Measurements from ENCODE around the gene ABCB10. TPM values are rescaled to one million over a fixed set of nuclear protein-coding genes. Genes with fewer than 3 reads are reported as not detected.

ABCB10 gene
- total RNA-seq, 1 donor from 2014 or later = 18.3 TPM

GRCh38 chr1:229537894-229538293, 20.6 kb downstream of the ABCB10 start:
- H3K4me3 Mint-ChIP-seq (ENCODE audit: unreplicated experiment) = peak overlapping the region; percentile 3
- TF ChIP-seq, protein P1, sequence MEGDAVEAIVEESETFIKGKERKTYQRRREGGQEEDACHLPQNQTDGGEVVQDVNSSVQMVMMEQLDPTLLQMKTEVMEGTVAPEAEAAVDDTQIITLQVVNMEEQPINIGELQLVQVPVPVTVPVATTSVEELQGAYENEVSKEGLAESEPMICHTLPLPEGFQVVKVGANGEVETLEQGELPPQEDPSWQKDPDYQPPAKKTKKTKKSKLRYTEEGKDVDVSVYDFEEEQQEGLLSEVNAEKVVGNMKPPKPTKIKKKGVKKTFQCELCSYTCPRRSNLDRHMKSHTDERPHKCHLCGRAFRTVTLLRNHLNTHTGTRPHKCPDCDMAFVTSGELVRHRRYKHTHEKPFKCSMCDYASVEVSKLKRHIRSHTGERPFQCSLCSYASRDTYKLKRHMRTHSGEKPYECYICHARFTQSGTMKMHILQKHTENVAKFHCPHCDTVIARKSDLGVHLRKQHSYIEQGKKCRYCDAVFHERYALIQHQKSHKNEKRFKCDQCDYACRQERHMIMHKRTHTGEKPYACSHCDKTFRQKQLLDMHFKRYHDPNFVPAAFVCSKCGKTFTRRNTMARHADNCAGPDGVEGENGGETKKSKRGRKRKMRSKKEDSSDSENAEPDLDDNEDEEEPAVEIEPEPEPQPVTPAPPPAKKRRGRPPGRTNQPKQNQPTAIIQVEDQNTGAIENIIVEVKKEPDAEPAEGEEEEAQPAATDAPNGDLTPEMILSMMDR (IDR thresholded peaks at IDR 0.05; ENCODE audit: unreplicated experiment) = no peak
- H3K27ac Mint-ChIP-seq (ENCODE audit: unreplicated experiment) = no peak overlapping the region
- peaks cover 2% of the 10 kb centered on the region for H3K4me1 Mint-ChIP-seq (ENCODE audit: unreplicated experiment)
- peaks cover 26% of the 10 kb centered on the region for H3K36me3 Mint-ChIP-seq (ENCODE audit: low read depth, unreplicated experiment)
- no peak for DNase-seq (ENCODE audit: low spot score)
- no peaks in the 10 kb centered on the region for H3K27me3 Mint-ChIP-seq (ENCODE audit: unreplicated experiment)
- H3K9me3 Mint-ChIP-seq (ENCODE audit: unreplicated experiment) = no peaks in the 10 kb centered on the region

GRCh38 chr1:229536982-229537381, 21.5 kb downstream of the ABCB10 start:
- Mint-ChIP-seq H3K4me3 (ENCODE audit: unreplicated experiment) (no peak overlapping the region), H3K27ac (ENCODE audit: unreplicated experiment) (no peak overlapping the region), H3K9me3 (ENCODE audit: unreplicated experiment) (no peaks in the 10 kb centered on the region), H3K27me3 (ENCODE audit: unreplicated experiment) (no peaks in the 10 kb centered on the region), H3K36me3 (ENCODE audit: low read depth, unreplicated experiment) (peaks cover 20% of the 10 kb centered on the region), H3K4me1 (ENCODE audit: unreplicated experiment) (peaks cover 2% of the 10 kb centered on the region)
- no peak for DNase-seq (ENCODE audit: low spot score)
- TF ChIP-seq, protein P1 (IDR thresholded peaks at IDR 0.05; ENCODE audit: unreplicated experiment) = no peak

DNA sequence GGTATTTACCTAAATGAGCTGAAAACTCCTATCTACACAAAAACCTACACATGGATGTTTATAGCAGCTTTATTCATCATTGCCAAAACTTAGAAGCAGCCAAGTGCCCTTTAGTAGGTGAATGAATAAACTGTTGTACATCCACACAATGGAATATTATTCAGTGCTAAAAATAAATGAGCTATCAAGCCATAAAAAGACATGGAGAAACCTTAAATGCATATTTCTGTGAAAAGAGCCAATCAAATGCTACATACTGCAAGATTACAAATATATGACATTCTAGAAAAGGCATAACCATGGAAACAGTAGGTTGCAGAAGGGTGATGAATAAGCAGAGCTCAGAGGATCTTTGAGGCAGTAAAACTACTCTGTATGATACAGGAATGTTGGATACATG, 23.3 kb downstream of the ABCB10 start:
- no peaks in the 10 kb centered on the region for H3K9me3 Mint-ChIP-seq (ENCODE audit: unreplicated experiment)
- H3K27me3 Mint-ChIP-seq (ENCODE audit: unreplicated experiment) = no peaks in the 10 kb centered on the region
- TF ChIP-seq, protein P1 (IDR thresholded peaks at IDR 0.05; ENCODE audit: unreplicated experiment) = no peak
- H3K4me3 Mint-ChIP-seq (ENCODE audit: unreplicated experiment) = no peak overlapping the region
- peaks cover 2% of the 10 kb centered on the region for H3K4me1 Mint-ChIP-seq (ENCODE audit: unreplicated experiment)
- DNase-seq (ENCODE audit: low spot score) = no peak
- H3K27ac Mint-ChIP-seq (ENCODE audit: unreplicated experiment) = no peak overlapping the region
- peaks cover 20% of the 10 kb centered on the region for H3K36me3 Mint-ChIP-seq (ENCODE audit: low read depth, unreplicated experiment)

DNA sequence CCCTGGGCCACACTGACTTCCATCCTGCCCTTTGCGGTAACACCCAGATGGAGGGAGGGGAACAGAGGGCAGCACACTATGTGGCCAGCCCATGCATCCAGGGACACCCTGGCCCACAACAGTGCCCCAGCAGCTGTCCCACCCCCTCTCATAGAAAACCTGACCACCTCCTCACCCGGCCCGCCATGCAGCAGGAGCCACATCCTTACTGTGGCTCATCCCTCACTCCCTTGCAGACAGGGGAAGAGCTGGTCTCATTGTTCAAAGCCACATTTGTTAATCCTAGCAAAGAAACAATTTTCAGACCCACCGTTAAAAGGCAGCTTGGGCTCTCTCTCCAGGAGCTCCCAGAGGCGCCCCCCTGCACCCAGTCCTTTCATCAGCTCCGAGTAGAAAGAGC, 27.2 kb downstream of the ABCB10 start:
- DNase-seq (ENCODE audit: low spot score) = no peak
- Mint-ChIP-seq H3K4me1 (ENCODE audit: unreplicated experiment) (no peaks in the 10 kb centered on the region), H3K27me3 (ENCODE audit: unreplicated experiment) (no peaks in the 10 kb centered on the region), H3K4me3 (ENCODE audit: unreplicated experiment) (no peak overlapping the region), H3K36me3 (ENCODE audit: low read depth, unreplicated experiment) (peaks cover 23% of the 10 kb centered on the region), H3K27ac (ENCODE audit: unreplicated experiment) (no peak overlapping the region), H3K9me3 (ENCODE audit: unreplicated experiment) (no peaks in the 10 kb centered on the region)
- TF ChIP-seq, protein P1 (IDR thresholded peaks at IDR 0.05; ENCODE audit: unreplicated experiment) = no peak

GRCh38 chr1:229529639-229530038, 28.9 kb downstream of the ABCB10 start:
- TF ChIP-seq, protein P1 (IDR thresholded peaks at IDR 0.05; ENCODE audit: unreplicated experiment) = no peak
- DNase-seq (ENCODE audit: low spot score) = no peak
- no peak overlapping the region for H3K4me3 Mint-ChIP-seq (ENCODE audit: unreplicated experiment)
- H3K27ac Mint-ChIP-seq (ENCODE audit: unreplicated experiment) = no peak overlapping the region
- no peaks in the 10 kb centered on the region for H3K9me3 Mint-ChIP-seq (ENCODE audit: unreplicated experiment)
- peaks cover 31% of the 10 kb centered on the region for H3K36me3 Mint-ChIP-seq (ENCODE audit: low read depth, unreplicated experiment)
- no peaks in the 10 kb centered on the region for H3K4me1 Mint-ChIP-seq (ENCODE audit: unreplicated experiment)
- H3K27me3 Mint-ChIP-seq (ENCODE audit: unreplicated experiment) = no peaks in the 10 kb centered on the region

All from endothelial cell (in vitro differentiated cells).